NCI-H2196 treated with DMSO at 0.1 percent for 48 hours (cell line): Measurements from ENCODE around the gene IMMP2L.

Source experiments
- DNase-seq: peaks from one replicate; lab custom pipeline; 2025; ENCODE audit not compliant: unreplicated experiment; lab: John Stamatoyannopoulos, UW

IMMP2L gene

DNA sequence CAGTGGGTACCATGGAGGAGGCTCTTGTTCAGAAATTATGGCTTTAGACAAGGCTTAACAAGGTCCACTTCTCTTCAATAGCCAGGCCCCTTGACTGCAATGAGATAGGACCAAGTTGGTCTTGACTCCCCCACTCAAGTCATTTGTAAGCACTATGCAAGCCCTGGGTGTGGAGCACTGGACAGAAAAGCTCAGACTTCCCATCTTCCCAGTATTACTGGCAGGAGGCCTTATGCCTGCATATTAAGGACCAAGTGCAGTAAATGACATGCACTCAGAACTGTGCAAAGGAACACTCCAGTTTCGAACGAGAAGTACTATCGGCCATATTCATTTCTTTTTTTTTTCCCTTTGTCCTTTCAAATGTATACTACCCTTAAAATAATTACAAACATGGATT lies 789.7 kb downstream of the IMMP2L start:
- no peak for DNase-seq

GRCh38 chr7:110771717-110772116 lies 790.6 kb downstream of the IMMP2L start:
- no peak for DNase-seq

GRCh38 chr7:110767550-110768110 lies 794.7 kb downstream of the IMMP2L start:
- DNase-seq: no peak

DNA sequence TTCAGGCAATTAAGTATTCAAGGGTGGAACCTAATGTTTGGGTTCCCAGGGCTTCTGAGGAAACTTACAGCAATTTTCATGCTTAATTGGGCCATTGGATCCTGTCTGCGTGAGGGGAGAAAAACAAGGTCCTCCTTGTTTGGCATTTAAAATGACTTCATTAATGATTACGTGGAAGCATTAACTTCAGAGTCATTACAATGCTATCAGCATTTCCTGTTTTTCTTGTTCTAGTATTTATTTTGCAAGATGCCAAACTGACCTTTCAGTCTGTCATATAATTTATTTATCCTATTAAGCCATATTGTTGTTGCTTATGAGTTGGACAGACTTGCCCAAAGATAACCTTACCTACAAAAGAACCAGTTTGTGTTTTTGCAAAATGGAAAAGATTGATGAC lies 795.4 kb downstream of the IMMP2L start:
- no peak for DNase-seq

DNA sequence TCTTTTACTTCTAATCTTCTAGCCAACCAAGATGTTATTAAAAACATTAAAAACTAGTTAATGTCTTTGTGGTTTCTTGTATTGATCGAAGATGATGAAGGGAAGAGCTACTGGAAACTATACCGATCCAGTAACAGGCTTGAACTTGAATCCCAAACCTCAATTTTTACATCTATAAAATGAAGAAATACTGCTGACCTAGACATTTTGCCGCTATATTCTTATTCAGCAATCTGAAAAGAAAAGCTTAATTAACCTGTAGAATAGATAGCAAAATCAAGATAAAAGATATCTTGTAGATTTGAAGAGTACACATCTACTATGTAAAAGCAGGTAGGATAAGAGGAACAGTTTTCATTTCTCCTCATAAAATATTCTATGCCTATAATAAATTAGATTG lies 797.4 kb downstream of the IMMP2L start:
- DNase-seq: no peak

- no peak for DNase-seq
These were observed 799.6 kb downstream of the IMMP2L start for GRCh38 chr7:110762546-110763225.

DNA sequence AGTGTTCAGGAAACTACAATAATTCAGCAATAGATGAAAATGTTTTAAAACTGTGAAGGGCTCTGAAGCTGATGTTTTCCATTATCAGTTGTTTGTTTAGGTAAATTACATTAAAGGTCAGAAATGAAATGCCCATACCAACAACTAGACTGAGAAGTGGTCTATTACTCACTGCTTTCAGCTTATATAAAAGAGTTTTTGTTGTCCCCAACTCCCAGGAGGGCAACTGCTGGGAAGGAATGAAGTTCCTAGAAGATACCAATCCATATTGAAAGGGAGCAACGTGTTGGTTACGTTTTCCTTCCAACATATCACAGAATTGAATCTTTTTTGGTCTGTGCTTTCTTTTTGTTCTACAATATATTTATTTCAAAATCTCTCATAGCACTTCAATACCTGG lies 802.0 kb downstream of the IMMP2L start:
- DNase-seq: no peak

GRCh38 chr7:110759069-110759468 lies 803.2 kb downstream of the IMMP2L start:
- no peak for DNase-seq

- DNase-seq: no peak
These were observed 807.6 kb downstream of the IMMP2L start for GRCh38 chr7:110754649-110755048.

GRCh38 chr7:110750931-110751605 lies 811.2 kb downstream of the IMMP2L start:
- DNase-seq: no peak

GRCh38 chr7:110733221-110733620 lies 829.1 kb downstream of the IMMP2L start:
- DNase-seq: no peak

- DNase-seq: no peak
These were observed 837.5 kb downstream of the IMMP2L start for GRCh38 chr7:110724811-110725210.

- no peak for DNase-seq
These were observed 840.9 kb downstream of the IMMP2L start for GRCh38 chr7:110721395-110721794.

GRCh38 chr7:110720626-110721025 lies 841.7 kb downstream of the IMMP2L start:
- DNase-seq: no peak

GRCh38 chr7:110719741-110720140 lies 842.6 kb downstream of the IMMP2L start:
- DNase-seq: no peak

DNA sequence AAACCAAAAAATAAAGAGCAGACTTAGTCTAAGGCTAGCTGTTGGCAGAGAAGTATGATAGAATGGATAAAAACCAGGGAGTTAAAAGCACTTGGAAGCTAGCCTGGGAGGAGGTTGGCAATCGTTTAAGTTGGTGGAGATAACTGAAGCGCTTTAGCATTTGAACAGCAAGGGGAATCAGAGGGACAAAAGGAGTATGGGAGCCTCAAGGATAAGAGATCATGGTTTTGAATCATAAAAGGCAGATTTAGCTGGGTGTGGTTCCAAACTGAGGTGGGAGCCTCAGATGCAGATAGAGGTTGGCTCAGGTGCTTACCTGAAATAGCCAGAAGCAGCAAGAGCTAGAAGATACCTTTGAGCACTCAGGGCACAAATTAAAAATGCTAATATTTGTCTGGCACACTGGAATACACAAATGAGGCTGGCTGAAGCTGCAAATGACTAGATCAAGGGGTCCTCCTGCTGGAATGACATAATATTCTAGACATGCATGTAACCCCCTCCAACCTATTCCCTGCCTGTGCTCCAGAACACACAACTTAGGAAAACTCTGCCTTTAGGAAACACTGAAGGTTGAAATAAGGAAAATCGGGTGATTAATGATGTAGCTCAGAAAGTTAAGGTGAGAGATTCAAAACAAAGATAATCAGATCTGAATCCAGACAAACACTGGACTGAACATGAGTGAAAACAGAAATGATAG lies 843.6 kb downstream of the IMMP2L start:
- no peak for DNase-seq

DNA sequence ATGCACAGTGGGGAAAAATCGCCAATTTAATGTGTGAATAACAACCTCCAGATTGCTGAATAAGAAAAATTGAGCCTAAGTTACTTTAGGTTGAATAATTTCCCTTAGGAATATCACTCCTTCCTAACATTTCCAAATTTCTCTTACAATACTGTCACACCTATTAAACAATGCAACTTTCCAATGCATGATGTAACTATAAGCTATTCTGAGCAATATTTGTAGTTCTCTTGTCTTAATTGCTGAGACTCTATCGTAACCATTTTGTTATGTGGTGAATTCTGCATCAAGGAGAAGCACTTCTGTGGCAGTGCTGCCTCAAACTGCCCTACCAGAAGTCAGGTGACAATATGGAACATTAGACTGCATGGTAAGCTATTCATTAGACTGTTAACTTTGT lies 858.1 kb downstream of the IMMP2L start:
- DNase-seq: no peak

DNA sequence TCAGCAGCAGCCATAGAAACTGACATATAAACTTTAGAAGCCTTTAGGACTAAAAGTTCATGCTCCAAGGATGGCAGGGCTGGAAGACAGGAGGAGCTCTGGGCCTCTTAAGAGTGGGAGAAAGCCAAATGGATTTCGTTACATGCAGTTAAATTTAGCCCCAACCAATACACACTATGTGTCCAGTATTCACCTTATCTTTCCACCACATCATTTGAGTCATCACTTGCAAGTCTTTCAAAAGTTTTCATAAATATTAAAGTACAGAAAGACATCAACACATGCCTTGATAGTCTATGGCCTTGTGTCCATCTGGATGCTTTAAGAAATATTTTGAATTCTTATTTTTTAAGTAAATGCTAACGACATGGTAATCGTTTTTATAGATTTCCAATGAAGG lies 863.7 kb downstream of the IMMP2L start:
- DNase-seq: no peak

- DNase-seq: no peak
These were observed 868.9 kb downstream of the IMMP2L start for GRCh38 chr7:110693344-110693743.

DNA sequence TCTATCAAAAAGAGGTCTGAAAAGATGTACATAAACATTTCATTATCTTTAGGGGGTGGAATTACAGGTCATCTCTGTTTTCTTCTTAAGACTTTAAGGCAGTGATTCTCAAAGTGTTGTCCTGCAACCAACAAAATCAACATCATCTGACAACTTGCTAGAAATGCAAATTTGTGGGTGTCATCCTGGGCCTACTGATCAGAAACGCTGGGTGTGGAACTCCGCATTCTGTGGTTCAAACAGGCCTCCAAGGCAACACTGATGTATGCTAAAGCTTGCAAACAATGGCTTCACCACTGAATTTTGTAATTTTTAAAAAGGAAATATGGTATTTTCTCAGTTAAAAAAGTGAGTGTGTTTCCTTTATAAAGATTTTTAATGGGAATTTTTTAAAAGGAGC lies 873.4 kb downstream of the IMMP2L start:
- DNase-seq: no peak

DNA sequence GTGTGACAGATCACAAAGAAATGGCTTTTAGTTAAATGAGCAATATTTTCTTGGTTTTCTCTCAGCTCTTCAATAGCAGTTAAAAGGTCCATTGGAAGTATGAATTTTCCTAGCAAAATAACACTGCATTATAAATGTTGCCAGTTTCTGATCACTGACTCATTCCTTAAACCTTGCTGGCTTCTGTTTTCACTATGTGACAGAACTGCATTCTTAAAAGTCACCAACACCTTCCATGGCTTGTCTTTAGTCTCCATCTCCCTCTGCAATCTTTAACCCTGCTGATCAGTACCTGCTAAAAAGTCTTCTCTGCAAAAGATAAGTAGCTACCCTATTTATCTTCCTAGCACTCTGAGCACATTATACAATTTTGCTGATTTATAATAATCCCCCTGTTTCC lies 876.4 kb downstream of the IMMP2L start:
- no peak for DNase-seq

DNA sequence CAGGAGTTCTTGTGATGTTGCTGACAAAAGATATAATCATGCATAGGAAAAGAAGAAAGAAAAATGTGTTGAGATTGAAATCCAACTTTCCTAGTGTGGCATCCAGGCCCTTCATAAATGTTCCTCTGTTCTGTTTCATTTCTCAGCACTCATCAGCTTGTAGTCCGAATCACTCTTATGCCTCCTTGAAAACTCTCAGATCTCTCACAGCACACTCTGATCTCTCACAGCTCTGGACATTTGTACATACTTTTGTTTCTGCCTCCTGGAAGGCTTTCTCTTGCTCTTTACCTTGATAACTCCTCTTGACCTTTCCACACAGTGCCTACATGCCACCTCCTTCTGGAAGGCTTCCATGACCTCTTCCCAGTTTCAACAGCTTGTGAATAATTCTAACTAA lies 880.4 kb downstream of the IMMP2L start:
- DNase-seq: no peak
